Gastroesophageal sphincter (tissue), 3 donors: ENCODE measurements around the gene ALPP.

ENCODE experiments used
- POLR2A ChIP-seq, 2 donors: fragments of 450-650 bp; IDR thresholded peaks; one replicate each; pipeline ENCODE4 v1.6.1; 2017; ENCODE audit warnings: antibody characterized with exemption in 2 of 2, mild to moderate bottlenecking in 2 of 2, moderate library complexity in 1 of 2
- TF ChIP-seq, protein P1 (sequence below), 4 experiments: fragments of 200-600 bp in 2 of 4; fragments of 450-650 bp in 2 of 4; sonication (generic) in 1 of 4; IDR thresholded peaks; one replicate each; pipeline ENCODE4 v1.5.1; 2017 to 2019; ENCODE audit warnings: antibody characterized with exemption in 4 of 4, mild to moderate bottlenecking in 2 of 4, moderate library complexity in 2 of 4

DNA sequence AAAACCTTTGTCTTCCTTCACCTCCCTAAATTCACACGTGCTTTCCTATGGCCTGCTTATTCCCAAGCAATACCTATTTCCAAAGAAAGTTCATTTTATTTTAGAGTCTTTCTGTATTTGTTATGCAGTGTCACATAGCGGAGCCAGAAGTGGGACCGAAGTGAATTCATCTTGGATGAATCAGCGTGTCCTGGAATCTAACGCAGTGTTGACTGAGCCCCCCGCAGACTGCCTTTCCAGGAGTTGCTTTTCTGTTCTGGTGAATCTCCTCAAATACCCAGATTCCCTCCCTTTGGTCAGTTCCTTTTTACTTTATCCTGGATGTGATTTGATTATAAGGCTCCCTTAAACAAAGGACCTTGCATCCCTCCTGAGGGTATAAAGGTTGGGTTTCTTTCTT lies 10.8 kb downstream of the ALPP start:
- TF ChIP-seq, protein P1, sequence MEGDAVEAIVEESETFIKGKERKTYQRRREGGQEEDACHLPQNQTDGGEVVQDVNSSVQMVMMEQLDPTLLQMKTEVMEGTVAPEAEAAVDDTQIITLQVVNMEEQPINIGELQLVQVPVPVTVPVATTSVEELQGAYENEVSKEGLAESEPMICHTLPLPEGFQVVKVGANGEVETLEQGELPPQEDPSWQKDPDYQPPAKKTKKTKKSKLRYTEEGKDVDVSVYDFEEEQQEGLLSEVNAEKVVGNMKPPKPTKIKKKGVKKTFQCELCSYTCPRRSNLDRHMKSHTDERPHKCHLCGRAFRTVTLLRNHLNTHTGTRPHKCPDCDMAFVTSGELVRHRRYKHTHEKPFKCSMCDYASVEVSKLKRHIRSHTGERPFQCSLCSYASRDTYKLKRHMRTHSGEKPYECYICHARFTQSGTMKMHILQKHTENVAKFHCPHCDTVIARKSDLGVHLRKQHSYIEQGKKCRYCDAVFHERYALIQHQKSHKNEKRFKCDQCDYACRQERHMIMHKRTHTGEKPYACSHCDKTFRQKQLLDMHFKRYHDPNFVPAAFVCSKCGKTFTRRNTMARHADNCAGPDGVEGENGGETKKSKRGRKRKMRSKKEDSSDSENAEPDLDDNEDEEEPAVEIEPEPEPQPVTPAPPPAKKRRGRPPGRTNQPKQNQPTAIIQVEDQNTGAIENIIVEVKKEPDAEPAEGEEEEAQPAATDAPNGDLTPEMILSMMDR (IDR thresholded peaks at IDR 0.05) = no peak
- TF ChIP-seq POLR2A (IDR thresholded peaks at IDR 0.05) = no peak
